ENCODE measurements around the gene AOC3.
"Not testable (repeated sequence)": the region's sequence is repeated elsewhere in the genome, so short reads cannot be mapped to it uniquely, and the experiment has no call there.

The AOC3 gene

DNA sequence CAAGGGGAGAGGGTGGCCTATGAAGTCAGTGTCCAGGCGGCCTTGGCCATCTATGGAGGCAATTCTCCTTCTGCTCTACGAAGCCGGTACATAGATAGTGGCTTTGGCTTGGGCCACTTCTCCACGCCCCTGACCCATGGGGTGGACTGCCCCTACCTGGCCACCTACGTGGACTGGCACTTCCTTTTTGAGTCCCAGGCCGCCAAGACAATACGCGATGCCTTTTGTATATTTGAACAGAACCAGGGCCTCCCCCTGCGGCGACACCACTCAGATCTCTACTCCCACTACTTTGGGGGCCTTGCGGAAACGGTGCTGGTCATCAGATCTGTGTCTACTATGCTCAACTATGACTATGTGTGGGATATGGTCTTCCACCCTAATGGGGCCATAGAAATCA lies 17.3 kb downstream of the AOC3 start:
- DNase-seq, result no peak

DNA sequence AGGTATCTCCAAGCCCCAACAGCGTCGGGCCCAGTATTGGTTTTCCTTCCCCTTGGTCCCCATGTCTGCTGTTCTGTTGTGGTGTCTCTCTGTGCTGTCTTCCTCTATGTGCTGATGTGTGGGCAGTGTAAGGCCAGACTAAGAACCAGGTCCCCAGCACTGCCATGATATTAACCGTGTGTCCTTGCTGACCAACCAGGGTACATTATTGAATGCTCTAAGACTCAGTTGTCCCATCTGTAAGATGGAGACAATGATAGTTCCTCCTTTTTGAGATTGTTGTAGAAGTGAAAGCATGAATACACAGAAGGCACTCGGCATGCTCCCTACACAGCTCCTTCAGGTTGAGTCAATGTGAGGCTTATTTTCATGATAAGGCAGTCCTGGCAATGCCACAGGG lies 20.6 kb downstream of the AOC3 start:
- DNase-seq, result no peak

DNA sequence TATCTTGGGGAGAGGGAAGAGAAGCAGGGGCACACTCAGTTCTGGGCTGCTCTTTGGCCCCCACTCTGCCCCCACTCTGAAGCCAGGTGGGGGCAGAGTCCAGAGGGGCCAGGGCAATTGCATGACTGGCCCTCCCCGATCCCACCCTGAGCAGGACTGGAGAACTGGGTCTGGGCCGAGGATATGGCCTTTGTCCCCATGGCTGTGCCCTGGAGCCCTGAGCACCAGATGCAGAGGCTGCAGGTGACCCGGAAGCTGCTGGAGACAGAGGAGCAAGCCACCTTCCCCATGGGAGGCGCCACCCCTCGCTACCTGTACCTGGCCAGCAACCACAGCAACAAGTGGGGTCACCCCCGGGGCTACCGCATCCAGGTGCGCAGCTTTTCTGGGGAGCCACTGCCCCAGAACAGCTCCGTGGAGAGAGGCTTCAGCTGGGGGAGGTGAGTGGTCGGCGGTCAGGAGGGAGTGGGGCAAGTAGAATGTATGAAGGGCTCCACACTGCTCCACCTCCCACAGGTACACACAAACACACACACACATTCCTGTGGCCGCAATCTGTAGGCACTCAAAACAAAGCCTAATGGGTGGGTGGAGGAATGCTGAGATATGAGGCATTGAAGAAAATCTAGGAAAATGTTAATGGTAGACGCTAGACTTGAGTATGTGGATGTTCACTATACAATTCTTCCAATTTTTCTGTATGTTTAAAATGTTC lies 21.4 kb downstream of the AOC3 start:
- no peak for DNase-seq

DNA sequence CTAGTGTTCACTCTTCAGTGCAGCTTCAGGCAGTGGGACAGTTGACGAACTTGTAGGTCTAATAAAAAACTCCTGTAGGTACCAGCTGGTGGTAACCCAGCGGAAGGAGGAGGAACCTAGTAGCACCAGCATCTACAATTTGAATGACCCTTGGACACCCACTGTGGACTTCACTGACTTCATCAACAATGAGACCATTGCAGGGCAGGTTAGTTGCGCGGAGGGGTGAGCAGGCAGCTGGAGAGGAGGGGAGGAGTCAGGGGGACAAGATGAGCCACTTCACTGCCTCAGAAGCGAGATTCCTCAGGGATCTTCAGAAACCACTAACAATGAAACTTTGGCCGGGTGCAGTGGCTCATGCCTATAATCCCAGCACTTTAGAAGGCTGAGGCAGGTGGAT lies 22.3 kb downstream of the AOC3 start:
- DNase-seq, result no peak

DNA sequence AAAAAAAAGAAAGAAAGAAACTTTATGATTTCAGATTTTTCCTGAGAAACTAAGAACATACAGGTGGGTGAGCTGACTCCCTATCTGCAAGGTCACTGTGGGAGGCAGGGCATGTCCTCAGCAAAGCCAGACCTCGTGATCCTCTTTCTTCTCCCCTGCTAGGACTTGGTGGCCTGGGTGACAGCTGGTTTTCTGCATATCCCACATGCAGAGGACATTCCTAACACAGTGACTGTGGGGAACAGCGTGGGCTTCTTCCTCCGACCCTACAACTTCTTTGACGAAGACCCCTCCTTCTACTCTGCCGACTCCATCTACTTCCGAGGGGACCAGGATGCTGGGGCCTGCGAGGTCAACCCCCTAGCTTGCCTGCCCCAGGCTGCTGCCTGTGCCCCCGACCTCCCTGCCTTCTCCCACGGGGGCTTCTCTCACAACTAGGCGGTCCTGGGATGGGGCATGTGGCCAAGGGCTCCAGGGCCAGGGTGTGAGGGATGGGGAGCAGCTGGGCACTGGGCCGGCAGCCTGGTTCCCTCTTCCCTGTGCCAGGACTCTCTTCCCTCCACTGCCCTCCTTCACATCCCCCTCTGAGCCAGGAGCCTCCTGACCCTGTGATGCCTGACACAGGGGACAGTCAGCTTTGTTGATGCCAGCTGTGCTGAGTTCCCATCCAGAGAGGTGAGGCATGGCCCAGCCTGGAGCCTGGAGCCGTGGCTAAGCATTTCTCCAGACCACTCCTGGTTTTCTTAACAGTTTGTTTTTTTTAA lies 23.1 kb downstream of the AOC3 start:
- DNase-seq, result not testable (repeated sequence)

DNA sequence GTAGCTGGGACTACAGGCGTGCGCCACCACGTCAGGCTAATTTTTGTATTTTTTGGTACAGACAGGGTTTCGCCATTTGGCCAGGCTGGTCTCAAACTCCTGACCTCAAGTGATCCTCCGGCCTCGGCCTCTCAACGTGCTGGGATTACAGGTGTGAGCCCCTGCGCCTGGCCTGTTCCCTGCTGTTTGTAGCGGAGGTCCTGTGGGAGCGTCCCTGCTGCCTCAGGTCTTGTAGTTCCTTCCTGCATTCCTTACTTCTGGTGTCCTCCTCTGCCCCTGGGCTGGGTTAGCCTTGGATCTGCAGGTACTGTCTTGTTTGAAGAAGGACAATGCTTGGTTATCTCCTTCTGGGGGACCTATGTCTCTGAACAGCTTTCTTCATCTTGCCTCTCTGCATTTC lies 26.0 kb downstream of the AOC3 start:
- DNase-seq, result no peak

DNA sequence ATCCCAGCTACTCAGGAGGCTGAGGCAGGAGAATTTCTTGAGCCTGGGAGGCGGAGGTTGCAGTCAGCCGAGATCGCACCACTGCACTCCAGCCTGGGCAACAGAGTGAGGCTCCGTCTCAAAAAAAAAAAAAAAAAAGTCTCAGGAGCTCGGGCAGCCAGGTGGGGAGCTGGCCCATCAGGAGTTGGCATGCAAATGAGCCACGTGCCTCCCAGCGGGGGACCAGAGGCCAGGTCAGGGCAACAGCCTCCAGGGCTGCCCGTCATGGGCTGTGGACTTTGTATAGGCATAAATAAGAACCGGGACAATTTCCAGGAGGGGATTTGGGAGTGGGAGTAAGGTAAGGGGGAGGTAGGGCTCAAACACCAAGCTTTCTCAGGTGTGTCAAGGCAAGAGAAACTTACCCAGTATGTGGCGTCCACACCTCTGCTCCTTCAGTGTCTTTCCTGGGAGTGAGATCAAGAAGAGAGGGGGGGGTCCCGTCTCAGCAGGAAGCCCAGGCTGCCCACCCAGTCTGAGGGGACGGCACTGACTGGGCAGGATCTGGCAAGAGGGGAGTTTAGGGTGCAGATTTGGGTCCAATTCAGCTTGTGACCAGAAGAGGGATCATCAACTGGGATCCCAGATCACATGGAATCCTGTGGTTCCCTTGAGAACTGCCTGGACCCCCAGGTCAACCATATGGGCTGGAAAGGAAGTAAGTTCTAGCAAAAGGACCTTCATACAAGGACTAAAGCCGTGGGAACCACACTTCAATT lies 27.3 kb downstream of the AOC3 start:
- no peak for DNase-seq

DNA sequence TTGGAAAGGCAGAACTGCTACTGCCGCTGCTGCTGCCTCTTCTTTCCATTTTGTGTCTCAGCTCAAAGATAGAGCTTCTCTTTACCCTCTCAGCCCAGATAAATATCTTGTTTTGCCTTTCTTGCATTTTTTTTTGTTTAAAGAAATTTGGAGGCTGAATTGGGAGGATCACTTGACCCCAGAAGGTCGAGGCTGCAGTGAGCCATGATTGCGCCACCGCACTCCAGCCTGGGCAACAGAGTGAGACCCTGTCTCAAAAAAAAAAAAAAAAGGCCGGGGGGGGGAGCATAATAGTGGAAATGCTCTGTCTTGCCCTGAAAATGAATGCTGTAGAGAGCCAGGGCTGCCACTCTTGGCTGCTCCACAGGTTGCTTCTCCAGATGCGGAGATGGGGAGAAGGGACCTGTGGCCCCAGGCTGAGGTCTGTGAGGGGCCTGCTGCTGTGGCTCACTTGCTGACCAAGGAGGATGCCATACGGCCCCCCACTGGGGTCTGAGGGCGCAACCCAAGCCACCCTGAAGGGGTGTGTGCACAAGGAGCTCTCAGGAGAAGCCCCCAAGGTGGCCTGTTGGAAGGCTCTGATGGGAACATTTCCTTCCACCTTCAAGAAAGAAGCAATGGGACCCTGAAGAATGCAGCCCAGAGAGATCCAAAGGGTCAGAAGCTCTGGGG lies 28.1 kb downstream of the AOC3 start:
- DNase-seq, result no peak

DNA sequence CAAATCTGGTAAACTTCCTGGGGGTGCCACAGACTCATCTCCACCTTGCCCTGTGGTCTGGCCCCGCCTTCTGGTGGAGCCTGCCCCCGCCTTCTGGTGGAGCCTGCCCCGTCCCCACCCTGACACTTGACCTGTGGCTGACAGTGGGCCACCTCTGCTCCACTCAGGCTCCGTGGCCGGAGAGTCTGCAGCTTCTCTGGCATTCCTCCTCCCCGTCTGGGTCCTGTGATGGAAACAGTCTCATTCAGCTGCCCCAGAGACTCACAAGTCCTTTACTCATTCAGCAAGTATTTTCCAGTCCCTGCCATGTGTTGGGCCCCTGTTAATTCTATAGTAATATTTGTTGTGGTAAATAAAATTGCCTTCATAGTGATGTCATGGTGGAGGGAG lies 28.6 kb downstream of the AOC3 start:
- no peak for DNase-seq

DNA sequence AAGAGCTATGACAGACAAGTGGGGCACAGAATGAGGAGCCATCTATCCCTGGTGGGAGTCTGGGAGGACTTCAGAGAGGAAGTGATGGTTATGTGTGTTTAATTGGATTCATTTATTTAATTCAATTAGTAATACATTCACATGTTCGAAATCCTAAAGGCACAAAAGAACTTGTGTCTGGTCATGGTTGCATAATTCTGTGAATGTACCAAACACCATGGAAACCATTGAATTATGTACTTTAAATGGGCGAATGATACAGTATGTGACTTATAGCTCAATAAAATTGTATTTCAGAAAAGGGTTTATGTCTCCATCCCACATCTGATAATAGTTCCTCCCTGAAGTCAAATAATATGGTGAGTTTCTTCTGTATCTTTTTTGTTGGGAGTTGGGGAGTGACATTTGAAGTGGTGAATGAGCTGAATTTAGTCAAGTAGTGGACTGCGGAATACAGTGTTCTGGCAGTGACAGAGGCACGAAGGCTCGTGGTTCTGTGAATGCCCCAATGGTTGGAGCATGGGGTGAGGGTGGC lies 29.8 kb downstream of the AOC3 start:
- no peak for DNase-seq

DNA sequence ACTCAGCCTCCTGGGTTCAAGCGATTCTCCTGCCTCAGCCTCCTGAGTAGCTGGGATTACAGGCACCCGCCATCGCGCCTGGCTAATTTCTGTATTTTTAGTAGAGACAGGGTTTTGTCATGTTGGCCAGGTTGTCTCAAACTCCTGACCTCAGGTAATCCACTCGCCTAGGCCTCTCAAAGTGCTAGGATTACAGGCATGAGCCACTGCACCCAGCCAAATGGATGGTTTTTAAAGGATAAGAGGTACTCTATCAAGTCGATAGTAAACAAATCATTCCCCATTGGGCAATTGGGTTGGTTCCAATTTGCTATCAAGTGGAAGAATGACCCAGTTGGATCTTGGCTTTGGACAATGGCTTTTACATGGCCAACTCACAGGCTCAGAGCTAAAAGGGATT lies 30.7 kb downstream of the AOC3 start:
- DNase-seq, result not testable (repeated sequence)

DNA sequence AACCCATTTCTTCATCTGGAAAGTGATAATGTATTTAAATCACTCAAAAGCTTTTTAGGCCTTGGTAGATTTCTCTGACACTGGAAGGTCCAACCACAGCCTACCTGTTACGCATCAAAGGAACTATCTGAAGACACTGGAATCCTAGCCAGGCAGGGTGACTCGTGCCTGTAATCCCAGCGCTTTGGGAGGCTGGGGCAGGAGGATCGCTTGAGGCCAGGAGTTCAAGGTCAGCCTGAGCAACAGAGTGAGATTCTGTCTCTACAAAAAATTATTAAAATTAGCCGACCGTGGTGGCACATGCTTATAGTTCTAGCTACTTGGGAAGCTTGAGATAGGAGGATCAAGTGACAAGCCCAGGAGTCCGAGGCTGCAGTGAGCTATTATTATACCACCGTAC lies 31.2 kb downstream of the AOC3 start:
- DNase-seq, result no peak

DNA sequence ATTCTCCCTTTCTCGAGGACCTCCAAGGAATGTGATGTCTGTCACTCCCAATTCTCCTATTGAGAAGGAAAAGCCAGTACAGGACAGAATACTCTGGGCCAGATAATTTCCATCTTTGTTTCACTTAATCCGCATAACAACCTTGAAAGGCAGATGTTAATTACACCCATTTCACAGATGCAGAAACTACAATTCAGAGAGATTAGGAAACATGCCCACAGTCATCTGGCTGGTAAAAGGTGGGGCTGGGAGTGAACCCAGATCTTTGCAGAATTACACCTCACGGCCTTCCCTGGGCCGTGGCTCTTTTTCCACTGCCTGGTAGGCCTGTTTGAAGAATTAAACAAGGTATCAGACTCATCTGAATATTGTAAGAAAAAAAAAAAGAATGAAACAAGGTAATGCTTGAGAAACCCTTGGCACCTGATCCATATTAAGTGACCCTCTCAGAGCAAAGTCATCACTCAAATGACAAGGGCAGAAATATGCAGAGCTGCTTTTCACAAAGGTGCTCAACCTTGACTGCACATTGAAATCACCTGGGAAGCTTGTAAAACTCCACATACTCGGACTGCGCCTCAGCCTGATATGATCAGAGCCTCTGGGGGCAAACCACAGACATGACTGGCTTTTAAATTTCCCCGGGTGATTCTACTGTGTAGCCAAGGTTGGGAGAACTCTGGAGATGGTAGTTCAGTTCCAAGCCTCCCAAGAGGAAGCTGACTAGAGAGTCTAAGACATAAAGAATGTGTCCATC lies 33.0 kb downstream of the AOC3 start:
- DNase-seq, result no peak

DNA sequence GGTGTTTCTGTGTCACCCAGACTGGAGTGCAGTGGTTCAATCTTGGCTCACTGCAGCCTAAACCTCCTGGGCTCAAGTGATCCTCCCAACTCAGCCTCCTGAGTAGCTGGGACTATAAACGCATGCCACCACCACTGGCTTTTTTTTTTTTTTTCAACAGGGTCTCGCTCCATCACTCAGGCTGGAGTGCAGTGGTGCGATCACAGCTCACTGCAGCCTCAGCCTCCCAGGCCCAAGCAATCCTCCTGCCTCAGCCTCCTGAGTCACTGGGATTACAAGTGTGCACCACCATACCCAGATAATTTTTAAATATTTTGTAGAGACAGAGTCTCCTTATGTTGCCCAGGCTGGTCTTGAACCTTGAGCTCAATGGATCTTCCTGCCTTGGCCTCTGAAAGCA lies 34.8 kb downstream of the AOC3 start:
- not testable (repeated sequence) for DNase-seq

DNA sequence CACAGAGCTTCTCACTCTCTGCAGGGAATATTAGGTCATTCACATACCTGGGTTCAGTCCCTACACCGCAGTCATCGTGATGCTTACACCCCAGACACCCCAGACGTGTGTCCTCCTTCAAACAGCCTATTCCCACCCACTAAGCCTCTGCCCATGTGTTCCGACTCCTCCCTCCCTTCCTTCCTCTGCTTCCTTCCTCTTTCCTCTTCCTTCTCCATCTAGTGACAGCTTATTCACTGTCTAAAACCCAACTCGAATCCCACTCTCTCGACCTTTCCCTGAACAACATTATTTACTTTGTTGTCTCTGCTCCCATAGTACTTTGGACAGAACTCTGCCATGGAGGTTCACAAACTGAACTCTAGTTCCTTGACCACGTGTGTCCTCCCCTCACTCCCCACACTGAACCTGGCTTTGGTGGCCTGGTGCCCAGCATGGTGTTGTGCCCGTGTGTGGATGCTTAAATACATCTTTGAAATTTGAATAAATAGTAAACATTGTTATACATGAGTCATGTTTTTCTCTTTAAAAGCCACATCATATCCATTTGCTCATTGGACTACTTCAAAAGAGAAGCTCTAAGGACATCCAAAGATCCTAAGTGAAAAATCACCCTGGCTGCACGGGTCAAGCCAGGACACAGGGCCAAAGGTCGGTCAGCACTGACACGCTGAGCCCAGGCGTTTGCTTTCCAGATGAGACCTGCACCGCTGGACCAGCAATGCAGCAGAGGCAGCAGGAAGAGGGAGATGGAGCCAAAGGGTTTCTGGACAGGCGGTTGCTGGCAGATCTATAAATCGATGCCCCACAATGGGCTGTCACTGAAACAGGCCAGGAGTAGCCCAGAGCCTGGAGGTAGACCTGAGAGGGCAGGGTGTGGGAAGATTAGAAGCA lies 35.5 kb downstream of the AOC3 start:
- DNase-seq, result no peak

DNA sequence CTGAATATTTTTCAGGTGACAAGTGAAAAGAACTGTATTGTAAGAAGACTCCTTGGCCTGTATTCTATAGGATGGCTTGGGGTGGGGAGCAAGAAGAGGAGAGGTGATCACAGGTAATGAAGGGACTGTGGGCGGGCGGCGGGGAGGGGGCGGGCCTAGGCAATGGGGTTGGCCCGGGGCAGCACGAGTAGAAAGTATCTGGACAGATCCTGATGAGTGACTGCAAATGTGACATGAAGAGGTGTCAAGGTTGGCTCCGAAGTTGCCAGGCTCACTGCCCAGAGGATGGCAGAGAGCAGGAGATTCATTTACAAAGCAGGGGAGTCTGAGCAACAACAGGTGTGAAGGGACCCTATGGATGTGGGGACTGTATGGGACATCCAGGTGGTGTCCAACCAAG lies 38.8 kb downstream of the AOC3 start:
- DNase-seq, result no peak

DNA sequence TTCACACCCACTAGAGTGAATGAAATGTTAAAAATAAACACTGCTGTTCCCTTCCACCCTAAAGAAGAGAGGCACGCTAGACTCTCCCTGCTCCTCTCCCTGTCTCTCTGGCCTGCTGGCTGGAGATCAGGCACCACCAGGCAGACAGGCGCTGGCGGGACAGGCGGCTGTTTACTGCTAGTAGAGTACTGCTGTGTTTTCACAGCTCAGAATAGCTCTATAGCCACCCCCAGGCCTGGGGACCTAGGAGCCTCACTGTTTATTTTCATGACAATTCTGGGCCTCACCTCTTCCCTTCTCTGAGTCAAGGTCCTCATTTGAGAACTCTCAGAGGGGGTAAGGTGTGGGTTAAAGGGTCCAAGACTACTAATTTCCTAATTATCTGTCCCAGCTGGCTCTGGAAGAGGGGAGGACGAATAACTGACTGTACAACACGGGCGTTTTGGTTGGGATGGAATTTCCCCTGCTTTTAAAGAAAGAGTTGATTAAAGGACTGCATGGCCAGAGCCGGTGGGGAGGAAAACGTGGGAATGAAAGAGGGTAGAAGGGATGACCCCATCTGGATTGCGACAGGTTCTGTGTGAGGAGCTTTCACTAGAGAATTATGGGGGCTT lies 40.6 kb downstream of the AOC3 start:
- DNase-seq, result no peak

DNA sequence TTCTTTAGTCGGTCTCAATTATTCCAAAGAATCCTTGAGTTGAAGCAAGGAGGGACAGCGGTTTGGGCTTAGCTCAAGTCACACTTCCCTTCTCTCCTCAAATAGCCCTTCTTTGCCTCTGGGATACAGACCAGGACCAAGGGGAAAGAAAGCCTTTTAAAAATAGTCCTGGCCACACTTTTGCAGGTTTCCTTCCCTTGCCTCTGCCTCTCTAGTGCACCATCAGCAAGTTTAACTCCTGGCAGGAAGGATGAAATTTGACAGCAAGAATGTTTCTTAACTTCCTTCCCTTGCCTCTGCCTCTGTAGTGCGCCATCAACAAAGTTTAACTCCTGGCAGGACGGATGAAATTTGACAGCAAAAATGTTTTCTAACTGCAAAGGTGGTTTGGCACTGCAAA lies 42.4 kb downstream of the AOC3 start:
- DNase-seq, result no peak

DNA sequence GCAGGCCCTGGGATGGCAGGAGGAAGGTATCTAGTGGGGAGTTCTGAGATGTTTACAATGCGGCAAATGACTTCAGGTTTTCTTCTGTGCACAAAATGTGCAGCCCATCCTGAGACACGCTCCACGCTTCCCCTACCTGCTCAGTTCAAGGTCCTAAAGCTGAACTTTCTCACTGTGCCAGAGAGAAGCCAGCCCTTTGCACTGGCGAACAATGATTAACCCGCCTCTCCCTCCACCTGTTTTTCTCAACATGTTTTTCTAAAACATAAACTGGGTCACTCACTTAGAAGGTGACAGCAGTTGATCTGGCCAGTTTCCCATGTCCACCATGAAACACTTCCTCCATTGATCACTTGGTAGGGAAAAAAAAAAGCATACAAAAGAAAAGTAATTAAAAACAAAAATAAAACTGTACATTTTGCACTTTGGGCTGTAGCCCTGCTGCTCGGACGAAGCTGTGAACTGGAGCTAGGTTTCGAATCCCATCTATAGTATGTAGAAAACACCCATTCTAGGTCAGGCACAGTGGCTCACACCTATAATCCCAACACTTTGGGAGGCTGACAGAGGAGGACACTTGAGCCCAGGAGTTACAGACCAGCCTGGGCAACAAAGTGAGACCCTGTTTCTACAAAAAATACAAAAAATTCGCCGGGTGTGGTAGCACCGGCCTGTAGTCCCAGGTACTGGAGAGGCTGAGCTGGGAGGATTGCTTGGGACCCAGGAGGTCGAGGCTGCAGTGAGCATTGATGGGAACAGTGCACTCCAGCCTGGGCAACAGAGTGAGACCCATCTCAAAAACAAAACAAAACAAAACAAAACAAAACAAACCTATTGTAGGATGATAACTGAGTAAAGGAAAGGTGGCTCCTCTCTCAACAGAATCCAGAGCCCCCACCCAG lies 43.5 kb downstream of the AOC3 start:
- DNase-seq, result no peak

DNA sequence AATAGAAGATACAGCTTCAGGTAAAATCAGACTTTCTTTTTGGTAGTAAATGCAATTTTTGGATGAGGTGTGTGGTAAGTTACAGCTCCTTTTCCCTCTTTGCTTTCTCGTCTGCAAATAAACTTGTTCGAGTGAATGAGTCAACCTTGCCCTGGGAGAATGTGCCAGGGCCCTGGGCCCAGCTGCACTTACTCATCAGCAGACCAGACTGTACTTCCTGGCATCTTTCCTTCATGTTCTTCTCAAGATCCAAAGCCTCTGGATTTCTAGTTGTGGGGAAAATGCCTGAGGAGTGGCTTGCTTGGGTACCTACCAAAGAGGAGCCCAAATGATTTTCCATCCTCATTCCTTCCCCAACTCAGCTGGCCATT lies 44.2 kb downstream of the AOC3 start:
- no peak for DNase-seq
